Frontal cortex (tissue), 4 donors: Measurements from ENCODE around the gene GLB1L3. TPM values are rescaled to one million over a fixed set of nuclear protein-coding genes. Genes with fewer than 3 reads are reported as not detected.
"Not testable (repeated sequence)": the region's sequence is repeated elsewhere in the genome, so short reads cannot be mapped to it uniquely, and the experiment has no call there.

Experiments used
- DNase-seq, 2 donors: peaks; one replicate each; pipeline ENCODE4 v3.0.0; 2012; ENCODE audit warnings: low spot score in 2 of 2
- FAIRE-seq: peaks from 2 replicates; lab custom pipeline; 2012; peaks lifted over from hg19 to GRCh38; lab: Jason Lieb, UNC
- total RNA-seq: library from RNA; depleted of rRNA; stranded (reverse); fragments of >200 nt; gene quantifications from one replicate; pipeline ENCODE4 v1.2.3, GENCODE V29; 2014
- donor health status: control.
- donor health status: control.
- donor health status: control.

Gene GLB1L3
- total RNA-seq, 1 donor from 2014 or later: 0.41 TPM

GRCh38 chr11:134271978-134272377, 4.2 kb upstream of the GLB1L3 start:
- FAIRE-seq: no peak
- DNase-seq: no peak

- no peak for FAIRE-seq
- DNase-seq: no peak
These were observed 3.5 kb upstream of the GLB1L3 start for GRCh38 chr11:134272381-134273316.

GRCh38 chr11:134273317-134273712, 2.9 kb upstream of the GLB1L3 start:
- DNase-seq: no peak
- FAIRE-seq: no peak

- DNase-seq (no peak), FAIRE-seq (no peak)
These were observed 1.0 kb upstream of the GLB1L3 start for GRCh38 chr11:134275188-134275533.

GRCh38 chr11:134276396-134277182, 410 bp downstream of the GLB1L3 start:
- no peak for FAIRE-seq
- DNase-seq: no peak

GRCh38 chr11:134277183-134278001, 1.2 kb downstream of the GLB1L3 start:
- DNase-seq (no peak), FAIRE-seq (no peak)

- DNase-seq: no peak
- FAIRE-seq: no peak
These were observed 2.2 kb downstream of the GLB1L3 start for GRCh38 chr11:134278356-134278755.

- FAIRE-seq, DNase-seq: not testable (repeated sequence)
These were observed 5.5 kb downstream of the GLB1L3 start for GRCh38 chr11:134281635-134282034.

- FAIRE-seq (no peak), DNase-seq (no peak)
These were observed 6.2 kb downstream of the GLB1L3 start for GRCh38 chr11:134282121-134283045.

- FAIRE-seq (no peak), DNase-seq (no peak)
These were observed 7.5 kb downstream of the GLB1L3 start for GRCh38 chr11:134283461-134284230.

GRCh38 chr11:134284349-134284748, 8.2 kb downstream of the GLB1L3 start:
- not testable (repeated sequence) for FAIRE-seq, DNase-seq

- no peak for FAIRE-seq
- DNase-seq: no peak
These were observed 11.4 kb downstream of the GLB1L3 start for GRCh38 chr11:134287561-134287960.

- no peak for FAIRE-seq
- DNase-seq: no peak
These were observed 12.3 kb downstream of the GLB1L3 start for GRCh38 chr11:134288486-134288885.

GRCh38 chr11:134289167-134289566, 13.0 kb downstream of the GLB1L3 start:
- FAIRE-seq (no peak), DNase-seq (no peak)

GRCh38 chr11:134289789-134290188, 13.6 kb downstream of the GLB1L3 start:
- DNase-seq: no peak
- FAIRE-seq: no peak

- FAIRE-seq: no peak
- DNase-seq: no peak
These were observed 14.5 kb downstream of the GLB1L3 start for GRCh38 chr11:134290646-134291045.

GRCh38 chr11:134291196-134291595, 15.0 kb downstream of the GLB1L3 start:
- no peak for DNase-seq
- FAIRE-seq: no peak

- no peak for FAIRE-seq
- DNase-seq: no peak
These were observed 16.5 kb downstream of the GLB1L3 start for GRCh38 chr11:134292661-134293060.
